CD8-positive, alpha-beta memory T cell (primary cell): ENCODE results near the gene NBPF3. TPM values are rescaled to one million over a fixed set of nuclear protein-coding genes. Genes with fewer than 3 reads are reported as not detected.

Source experiments
- polyA plus RNA-seq: library from polyadenylated mRNA; unstranded; fragments of 300-500 nt; fragmentation: Illumina TruSeq; gene quantifications from one replicate; pipeline ENCODE4 v1.2.3, GENCODE V29; 2021
- total RNA-seq, 2 experiments: library from RNA; stranded (reverse); gene quantifications; one replicate each; pipeline ENCODE4 v1.2.3, GENCODE V29; 2021

Gene NBPF3
- total and polyA plus RNA-seq, 3 experiments from 2014 or later, result 3.9 to 8.3 (median 5.5) TPM

Other genes with a start within 250 kb of the NBPF3 start
- 10 to 100 TPM; 78.2 to 88.4 TPM for gene ECE1, start 149.7 kb upstream of the NBPF3 start, total RNA-seq
- gene ECE1, start 149.7 kb upstream of the NBPF3 start, polyA plus RNA-seq, result 41.5 TPM
- not detected for gene ALPL, start 69.3 kb downstream of the NBPF3 start, total RNA-seq
- gene ALPL, start 69.3 kb downstream of the NBPF3 start, polyA plus RNA-seq, result not detected
- under 1 TPM; 0.44 to 0.50 TPM for gene RAP1GAP, start 229.2 kb downstream of the NBPF3 start, total RNA-seq
- gene RAP1GAP, start 229.2 kb downstream of the NBPF3 start, polyA plus RNA-seq, result not detected